HUDEP-2 (cell line): ENCODE data around the gene PSMC3.

Experiments
- DNase-seq, 76 experiments: peaks; one replicate each; lab custom pipeline; 2025; ENCODE audit not compliant: unreplicated experiment in 76 of 76; lab: John Stamatoyannopoulos, UW

Gene PSMC3

DNA sequence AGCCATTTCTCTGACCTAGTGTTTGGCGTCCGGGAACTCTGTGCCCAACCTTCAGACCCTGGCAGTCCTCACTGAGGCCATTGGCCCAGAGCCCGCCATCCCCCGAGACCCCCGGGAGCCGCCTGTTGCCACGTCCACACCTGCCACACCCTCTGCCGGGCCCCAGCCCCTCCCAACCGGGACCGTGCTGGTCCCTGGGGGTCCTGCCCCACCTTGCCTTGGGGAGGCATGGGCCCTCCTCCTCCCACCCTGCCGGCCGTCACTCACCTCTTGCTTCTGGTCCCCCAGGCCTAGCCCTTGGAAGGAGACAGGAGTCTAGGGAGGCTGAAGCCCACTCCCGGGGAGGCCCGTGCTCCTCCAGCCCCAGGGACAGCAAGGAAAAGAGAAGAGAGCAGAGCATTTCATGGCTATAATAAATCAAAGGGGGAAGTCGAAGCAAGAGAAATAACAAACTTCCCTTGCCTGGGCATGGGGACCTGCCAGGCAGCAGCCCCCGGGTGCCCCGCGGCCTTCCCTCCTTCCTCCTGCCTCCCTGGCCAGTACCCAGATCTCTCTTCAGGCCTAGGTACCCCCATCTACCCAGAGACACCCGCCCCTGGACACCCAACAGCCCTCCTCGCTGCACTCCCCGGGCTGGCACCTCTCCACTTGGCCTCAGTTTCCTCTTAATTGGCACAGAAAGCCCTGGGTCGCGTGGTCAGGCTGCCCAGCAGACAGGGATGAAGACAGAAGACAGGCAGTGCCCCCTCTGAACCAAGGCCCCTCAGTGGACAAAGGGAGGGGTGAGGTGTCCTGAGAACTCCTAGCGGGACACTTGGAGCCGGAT, 30.8 kb downstream of the PSMC3 start:
- no peak for DNase-seq

DNA sequence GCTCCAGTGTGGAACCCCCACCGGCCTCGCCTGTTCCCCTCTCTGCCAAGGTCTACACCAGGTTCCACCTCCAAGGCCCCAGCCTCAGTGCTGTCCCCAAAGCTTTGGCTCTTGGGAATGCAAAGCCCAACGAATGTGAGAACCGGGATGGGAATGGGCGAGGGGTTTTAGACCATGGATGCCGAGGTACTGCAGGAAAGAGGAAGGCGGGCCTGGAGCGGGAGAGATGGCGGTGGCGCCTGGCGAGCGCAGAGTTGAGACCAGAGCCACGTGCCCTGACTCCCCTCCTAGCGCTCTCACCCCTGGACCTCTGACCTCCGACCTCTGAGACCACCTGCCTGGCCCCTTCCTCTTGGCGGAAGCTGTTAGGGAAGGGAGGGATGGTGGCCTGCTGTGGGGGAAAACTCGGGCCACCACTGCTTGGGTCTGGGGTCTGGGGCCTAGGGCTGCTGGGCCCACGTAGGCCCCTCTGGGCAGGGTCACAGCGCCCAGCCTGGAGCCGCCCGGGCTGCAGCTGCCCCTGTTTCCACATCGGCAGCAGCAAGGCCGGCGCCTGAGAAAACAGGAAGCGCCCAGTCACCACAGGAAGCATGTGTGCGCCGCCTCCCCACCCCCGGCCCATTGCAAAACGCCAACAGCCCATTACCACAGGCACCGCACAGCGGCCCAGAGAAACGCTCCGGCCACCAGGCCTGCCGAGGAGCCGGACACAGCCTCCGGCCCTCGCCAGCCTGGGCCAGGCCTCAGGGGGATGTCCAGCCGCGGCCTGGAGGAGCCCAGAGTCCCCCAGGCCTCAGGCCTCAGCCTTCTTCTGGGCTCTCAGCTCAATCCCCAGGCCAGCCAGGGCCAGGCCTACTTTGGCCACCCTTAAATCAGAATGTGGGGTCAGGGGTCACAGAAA, 31.7 kb downstream of the PSMC3 start:
- DNase-seq = peak in 2 of 76 experiments; percentile 7 to 17

DNA sequence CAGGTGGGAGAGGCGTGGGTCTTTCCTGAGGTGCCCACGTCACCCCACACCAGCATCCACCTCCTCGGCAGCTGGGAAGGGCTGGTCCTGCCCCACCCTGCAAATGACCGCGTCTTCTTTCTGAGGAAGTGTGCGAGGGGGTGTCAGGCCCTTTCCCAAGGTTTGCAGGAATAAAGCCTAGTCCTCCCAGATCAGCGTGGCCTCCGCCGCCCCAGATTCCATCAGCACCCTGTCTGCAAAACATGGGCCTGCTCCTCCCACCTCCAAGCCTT, 32.3 kb downstream of the PSMC3 start:
- DNase-seq = no peak

DNA sequence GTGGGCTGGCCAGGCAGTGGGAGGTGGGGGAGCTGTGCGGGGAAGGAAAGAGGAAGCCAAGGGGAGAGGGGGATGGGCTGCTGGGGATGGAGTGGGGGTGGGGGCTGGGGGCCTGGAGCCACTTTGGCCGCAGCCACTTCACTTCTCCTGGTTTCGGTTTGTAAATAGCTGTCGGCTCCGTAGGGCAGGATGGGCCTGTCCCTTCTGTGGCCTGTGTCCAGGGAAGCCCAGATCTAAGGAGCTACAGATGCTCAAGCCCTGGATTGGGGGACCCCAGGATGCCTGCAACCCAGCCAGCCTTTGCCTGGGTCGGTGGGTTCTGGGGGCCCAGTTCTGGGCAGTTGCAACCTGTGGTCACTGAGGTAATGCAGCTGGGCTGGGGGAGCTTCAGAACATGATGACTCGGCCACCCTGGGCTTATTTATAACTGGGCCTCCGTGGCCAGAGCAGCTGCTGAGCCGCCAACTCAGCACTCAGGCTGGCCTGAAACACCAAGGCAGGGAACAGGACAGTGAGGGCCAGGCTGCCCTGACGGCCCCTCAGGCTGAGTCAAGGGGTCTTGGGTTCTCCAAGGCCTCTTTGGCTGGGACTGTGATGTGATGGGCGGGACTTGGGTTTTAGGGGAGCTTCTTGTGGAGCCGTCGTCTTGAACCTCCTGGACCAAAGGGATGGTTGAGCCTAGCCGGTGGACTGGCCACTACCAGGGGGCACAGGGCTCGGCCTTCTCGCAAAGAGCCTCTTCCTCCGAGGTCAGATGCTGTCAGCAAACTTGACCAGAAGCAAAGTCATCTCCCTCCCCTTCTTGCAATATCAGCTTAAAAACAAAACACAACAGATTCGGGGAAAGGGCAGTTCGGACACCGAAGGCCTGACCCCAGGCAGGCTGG, 32.8 kb downstream of the PSMC3 start:
- no peak for DNase-seq

DNA sequence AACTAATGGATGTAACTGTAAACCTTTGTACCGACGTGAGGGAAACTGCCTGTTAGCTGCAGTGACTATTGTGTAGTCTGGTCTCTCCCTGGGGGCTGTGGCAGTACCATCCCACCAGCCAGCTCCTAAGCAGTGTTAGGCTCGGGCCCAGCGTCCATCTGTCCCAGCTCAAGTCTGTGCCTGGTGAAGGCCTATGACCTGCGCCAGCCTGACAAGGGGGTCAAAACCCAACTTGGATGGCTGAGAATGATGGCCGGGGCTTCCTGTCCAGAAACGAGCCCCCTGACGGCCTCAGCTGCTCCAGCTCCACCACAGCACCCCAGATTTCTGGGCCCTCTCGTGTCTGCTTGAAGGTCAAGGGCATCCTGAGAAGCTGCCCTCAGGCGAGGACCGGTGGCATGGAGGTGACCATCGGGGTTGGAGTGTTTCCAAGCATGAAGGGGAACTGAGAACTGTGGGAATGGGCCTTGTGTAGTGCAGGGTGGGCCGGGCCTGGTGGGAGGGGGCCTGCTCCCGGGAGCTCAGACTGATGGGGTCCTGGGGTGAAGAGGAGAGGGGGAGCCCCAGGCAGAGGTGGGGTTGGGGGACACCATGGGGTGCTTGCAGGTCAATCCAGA, 33.6 kb downstream of the PSMC3 start:
- DNase-seq = no peak

DNA sequence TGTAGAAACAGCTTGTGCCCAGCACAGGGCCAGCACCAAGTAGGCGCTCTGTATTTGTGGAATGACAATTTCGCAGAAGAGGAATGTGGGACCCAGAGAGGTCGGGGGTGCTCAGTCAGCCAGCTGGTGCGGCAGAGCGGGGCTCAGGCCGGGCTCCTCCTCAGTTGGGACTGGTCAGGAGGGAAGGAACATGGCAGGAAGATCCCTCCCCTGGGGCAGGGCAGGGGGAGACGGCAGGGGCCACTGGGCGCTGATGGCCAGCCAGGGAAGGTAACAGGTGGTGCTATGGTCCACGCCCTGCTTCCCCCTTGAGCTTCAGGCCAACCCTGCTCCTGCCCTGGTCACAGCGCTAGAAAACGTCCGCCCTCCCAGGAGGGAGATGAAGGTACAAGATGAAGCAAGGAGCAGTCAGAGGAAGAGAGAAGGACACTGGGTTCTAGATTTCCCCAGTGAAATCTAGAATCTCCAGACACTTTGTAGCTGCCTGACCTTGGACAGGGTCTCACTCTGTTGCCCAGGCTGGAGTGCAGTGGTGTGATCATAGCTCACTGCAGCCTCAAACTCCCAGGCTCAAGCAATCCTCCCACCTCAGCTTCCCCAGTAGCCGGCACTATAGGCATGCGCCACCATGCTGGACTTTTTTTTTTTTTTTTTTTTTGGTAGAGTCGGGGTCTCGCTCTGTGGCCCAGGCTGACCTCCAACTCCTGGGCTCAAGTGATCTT, 34.4 kb downstream of the PSMC3 start:
- no peak for DNase-seq

DNA sequence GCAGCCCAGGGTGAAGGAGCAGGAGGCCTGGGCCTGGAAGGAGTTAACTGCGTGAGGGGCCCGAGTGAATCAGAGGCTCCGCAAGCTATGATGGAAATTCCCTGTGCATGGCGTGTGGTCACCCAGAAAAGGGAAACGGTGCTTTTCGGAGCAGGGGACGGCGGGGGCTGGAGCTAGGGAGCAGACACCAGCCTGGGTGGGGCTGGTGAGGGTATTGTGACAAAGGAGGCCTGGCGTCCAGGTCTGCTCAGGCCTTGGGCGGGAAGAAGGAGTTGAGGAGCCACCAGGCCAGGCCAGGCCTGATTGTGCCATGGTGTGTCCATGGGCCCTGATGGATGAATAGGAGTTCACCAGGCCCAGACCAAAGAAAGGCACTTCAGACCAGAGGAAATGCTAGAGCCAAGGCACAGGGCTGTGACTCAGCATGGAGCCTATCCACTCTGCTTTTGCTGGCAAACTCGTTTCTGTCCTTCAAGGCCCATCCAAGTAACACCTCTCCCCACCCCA, 35.1 kb downstream of the PSMC3 start:
- no peak for DNase-seq

DNA sequence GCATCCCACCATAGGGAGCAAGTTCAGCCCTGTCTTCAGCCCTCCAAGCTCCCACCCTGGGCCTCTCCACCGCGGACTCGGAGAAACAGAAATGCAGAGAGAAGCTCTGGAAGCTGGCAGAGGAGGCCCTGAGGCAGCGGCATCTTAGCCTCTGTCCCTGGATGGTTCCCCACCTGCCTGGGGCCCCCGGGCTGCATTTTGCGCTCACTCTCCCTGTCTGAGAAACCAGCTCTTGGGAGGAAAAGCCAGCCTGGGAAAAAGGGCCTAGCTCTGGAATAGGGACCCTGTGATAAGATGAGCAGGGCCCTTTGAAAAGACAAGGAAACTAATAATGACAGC, 35.8 kb downstream of the PSMC3 start:
- DNase-seq = no peak

DNA sequence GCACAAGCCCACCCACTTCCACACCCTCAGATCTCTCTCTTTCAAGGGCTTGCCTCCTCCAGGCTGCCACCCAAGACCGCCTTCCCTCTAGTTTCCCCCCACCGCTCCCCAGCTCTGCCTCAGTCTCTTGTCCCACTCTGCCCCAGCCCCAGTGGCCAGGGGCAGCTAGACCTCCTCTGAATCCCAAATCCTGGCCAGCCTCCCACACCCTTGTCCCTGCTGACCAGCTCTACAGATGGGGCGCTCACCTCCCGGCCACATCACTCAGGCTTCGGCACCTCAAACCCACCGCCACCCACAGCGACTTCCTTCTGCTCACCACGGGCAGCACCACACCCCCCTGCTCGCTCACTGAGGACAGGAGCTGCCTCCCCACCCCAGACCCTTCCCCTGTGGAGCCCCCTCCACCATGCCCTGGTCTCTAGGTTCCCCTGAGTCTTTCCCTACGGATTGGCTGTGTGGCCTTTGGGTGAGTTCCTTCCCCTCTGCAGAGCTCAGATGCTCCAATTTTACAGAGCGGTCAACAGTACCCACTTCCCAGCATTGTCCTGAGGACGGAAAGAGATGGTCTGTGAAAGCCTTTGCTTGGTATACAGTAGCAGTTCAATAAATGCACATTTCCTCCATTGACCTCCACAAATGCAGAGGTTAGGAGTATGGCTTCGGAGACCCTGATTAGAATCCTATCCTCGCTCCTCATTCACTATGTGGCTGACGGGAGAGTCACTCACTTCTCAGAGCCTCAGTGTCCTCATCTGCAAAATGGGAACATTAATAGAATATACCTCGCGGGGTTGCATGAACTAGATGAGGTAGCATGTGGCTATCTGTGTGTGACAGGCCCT, 36.4 kb downstream of the PSMC3 start:
- no peak for DNase-seq

DNA sequence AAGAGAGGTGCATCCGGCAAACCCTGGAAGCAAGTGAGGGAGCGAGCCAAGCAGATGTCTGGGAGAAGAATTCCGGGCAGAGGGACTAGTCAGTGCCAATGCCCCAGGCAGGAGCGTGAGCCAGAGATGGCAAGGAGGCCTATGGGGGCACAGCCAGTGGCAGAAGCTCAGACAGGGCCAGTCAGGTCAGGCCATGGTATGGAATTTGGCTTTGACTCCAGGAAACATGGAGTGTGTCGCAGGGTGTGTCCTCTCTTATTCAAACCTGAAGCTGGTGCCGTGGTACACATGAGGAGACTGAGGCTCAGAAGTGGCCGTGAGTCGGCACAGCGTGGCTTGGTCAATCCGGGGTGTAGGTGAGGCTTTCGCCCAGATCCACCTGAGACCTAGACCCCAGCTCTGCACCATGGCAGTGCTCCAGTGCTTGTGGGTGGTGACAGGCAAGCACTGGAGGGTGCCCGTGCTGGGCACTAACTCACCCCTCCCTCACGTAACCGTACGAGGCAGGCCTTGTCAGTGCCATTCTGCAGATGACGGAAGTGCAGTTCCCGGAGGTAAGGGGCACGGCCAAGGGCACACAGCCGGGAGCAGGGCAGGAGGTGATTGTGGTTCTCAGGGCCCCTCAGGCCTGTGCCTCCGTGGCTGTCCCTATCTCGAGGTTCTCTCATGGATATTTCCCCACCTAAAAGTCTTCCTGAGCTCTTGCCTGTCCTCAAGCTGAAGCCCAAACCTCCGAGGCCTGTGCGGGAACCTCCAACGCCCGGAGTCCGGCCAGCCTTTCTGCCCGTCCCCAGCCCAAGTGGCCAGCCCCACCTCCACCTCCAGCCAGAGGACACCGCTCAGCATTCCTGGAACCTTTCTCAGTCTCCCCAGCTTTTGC, 37.3 kb downstream of the PSMC3 start:
- DNase-seq = no peak

DNA sequence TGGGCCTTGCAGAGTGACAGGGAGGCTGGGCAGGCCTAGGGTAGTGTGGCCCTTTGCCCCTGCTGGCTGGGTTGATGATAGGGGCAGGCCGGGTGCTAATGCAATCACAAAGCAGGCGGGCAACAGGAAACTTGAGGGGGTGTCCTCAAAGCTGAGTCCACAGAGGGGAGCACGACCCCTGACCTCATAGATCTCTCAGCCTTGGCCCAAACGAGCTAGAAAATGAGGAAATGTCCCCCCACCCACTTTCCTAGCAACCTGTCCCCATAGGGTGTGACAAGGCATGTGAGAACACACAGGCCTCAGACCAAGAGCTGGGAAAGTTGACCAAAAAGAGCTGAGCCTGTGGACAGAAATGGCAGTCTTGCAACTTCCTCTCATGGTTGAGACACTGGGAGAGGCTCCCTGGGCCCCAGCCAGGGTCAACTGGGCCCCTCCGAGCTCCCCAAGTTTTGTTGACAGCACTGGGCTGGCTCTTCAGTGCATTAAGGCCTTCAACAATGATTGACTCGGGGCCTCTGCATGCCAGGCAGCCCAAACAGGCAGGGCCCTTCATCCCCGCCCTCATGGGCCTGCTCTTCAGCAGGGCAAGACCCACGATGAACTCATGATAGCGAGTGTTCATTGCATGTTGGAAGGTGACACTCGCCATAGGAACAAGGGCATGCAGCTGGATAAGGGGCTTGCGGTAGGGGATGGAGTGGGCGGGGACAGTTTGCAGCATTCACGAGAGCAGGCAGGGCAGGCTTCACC, 38.1 kb downstream of the PSMC3 start:
- DNase-seq = no peak

DNA sequence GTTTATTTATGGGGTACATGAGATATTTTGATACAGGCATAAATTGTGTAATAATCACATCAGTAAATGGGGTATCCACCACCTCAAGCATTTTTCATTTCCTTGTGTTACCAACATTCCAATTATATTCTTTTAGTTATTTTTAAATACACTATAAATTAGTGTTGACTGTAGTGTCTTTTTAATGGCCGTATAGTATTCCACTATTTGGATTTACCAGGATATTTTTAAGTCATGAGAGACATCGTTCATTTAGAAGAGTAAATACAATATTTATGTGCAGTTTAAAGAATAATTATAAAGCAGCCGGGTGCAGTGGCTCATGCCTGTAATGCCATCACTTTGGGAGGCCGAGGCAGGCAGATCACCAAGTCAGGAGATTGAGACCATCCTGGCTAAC, 41.7 kb downstream of the PSMC3 start:
- DNase-seq = no peak

DNA sequence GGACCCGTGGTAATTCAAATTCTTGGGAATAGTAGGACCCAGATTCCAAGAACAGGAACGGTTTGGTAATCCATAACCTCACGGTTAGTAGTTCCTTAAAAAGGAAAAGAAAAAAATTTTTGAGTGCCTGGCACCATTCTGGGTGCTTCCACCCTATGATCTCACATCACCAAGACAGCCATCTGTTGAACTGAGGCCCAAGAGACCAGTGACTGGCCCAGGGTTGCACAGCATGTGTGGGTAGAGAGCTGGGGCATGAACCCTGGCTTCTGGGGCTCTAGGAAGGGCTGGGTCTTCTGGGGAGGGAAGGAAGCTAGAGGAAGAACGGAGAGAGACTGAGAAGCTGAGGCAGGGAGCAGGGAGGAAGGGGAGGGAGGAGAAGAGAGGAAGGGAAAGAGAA, 43.2 kb downstream of the PSMC3 start:
- no peak for DNase-seq

DNA sequence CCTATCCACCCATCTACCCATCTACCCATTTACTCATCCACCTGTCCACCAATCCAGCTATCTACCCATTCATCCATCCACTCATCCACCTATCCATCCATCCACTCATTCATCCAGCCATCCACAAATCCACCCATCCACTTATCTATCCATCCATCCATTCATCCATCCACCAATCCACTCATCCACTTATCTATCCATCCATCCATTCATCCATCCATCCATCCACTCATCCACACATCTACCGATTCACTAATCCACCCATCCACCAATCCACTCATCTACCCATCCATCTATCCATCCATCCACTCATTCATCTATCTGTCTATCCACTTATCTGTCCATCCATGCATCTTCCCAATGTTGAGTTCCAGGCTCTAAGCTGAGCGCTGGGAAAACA, 46.2 kb downstream of the PSMC3 start:
- DNase-seq = no peak

DNA sequence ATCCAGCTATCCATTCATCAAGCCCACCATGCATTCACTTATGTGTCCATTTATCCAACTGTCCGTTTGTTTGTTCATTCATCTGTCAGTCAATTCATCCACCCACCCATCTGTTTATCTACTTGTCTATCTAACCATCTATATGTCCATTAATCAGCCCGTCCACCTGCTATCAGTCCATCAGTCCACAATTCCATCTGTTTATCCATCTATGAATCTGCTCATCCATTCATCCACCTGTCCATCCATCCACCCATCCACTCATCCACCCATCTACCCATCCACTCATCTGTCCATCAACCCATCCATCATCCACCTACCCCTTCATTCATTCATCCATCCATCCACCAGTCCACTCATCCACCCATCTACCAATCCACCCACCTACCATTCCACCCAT, 46.9 kb downstream of the PSMC3 start:
- no peak for DNase-seq

DNA sequence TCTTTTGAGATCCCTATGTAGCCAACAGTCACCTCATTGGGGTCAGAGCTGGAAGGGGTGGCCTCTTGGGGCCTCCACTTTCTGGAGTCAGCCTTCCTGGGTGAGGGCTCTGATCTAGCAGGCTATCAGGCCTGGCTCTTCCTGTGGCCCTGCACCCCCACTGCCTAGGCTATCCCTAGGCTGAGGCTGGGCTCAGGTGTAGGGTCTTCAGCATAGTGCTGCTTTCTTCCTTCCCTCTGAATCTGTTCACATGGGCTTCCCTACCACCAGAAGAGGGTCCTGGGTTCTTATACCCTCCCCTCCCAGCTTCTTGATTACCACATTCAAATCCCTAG, 47.4 kb downstream of the PSMC3 start:
- DNase-seq = no peak

DNA sequence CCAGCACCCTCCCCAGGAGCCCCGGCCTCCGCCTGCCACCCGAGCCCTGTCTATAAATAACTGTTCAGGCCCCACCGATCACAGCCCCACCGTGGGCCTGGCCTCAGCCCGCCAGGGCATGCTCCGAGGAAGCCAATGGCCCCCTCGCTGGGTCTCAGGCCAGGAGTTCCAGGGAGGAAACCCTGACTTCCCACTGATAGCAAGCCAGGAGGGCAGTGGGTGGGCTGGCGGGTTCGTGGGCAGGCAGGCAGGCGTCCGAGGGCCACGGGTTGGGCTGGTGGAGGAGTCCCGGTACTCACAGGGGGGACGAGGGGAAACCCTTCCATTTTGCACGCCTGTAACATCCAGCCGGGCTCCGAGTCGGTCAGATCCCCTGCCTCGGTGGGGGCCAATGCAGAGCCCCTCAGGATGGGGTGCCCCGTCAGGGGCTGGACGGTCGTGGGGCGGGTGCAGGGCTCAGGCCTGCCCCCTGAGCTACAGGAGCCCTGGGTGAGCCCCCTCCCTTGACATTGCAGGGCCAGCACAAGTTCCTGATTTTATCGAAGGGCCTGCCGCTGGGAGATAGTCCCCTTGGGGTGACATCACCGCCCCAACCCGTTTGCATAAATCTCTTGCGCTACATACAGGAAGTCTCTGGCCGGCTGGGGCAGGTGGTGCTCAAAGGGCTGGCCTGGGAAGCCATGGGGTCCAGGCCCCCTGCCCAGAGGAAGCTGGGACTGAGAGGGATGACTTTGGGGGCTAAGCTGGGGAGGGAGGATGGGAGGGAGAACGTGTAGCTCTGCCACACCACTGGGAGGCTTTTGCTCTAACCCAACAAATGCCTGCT, 48.0 kb downstream of the PSMC3 start, which contains the start of gene SPI1:
Gene SPI1 (minus strand): TSS at position 538 of the 826 bp plus-strand sequence. CDS start 194 bp downstream, at position 344.
- DNase-seq = peak in 73 of 76 experiments; percentile 37 to 91 (median 76)
